Activated naive CD4-positive, alpha-beta T cell treated with anti-CD3 and anti-CD28 coated beads, Interleukin-2, amount 50 U/mL, for 24 hours (primary cell): ENCODE measurements around the gene PRRC1.

Experiments
- H3K27ac Mint-ChIP-seq: one replicate; pipeline ENCODE4 v1.8.0; 2021; ENCODE audit warnings: mild to moderate bottlenecking, mixed read lengths
- H3K27me3 Mint-ChIP-seq: one replicate; pipeline ENCODE4 v1.8.0; 2021; ENCODE audit warnings: mixed read lengths
- H3K36me3 Mint-ChIP-seq: one replicate; pipeline ENCODE4 v1.8.0; 2021; ENCODE audit warnings: mixed read lengths
- H3K4me1 Mint-ChIP-seq: one replicate; pipeline ENCODE4 v1.8.0; 2021; ENCODE audit warnings: mixed read lengths
- H3K4me3 Mint-ChIP-seq: one replicate; pipeline ENCODE4 v1.8.0; 2021; ENCODE audit warnings: mild to moderate bottlenecking, mixed read lengths
- H3K9me3 Mint-ChIP-seq: one replicate; pipeline ENCODE4 v1.8.0; 2021; ENCODE audit warnings: mixed read lengths

PRRC1 gene

GRCh38 chr5:127602896-127603844 is 85.7 kb downstream of the PRRC1 start:
- H3K4me1 Mint-ChIP-seq = no peaks in the 10 kb centered on the region
- no peaks in the 10 kb centered on the region for H3K36me3 Mint-ChIP-seq
- H3K27ac Mint-ChIP-seq = no peak overlapping the region
- H3K4me3 Mint-ChIP-seq = no peak overlapping the region
- H3K27me3 Mint-ChIP-seq = peaks cover 3% of the 10 kb centered on the region
- no peaks in the 10 kb centered on the region for H3K9me3 Mint-ChIP-seq
